AG04449 (cell line): ENCODE measurements around the gene CALML4.

Experiments
- CTCF ChIA-PET: fragments of 350-600 bp; formaldehyde crosslinking; extraction: SDS; loops from one replicate; lab custom pipeline; 2021; ENCODE audit warnings: antibody characterized with exemption; lab: Yijun Ruan, JAX
- POLR2A ChIA-PET: fragments of 400-600, 350-600 bp; formaldehyde crosslinking; extraction: SDS; loops from one replicate; lab custom pipeline; 2020; ENCODE audit warnings: antibody characterized with exemption, inconsistent platforms; lab: Yijun Ruan, JAX
- DNase-seq: peaks from one replicate; pipeline ENCODE4 v3.0.0-alpha.2; 2010; ENCODE audit warnings: low read depth, low spot score
- H3K4me3 ChIP-seq: 2 replicates; pipeline ENCODE4 v1.5.1; 2011; ENCODE audit warnings: low read depth, mild to moderate bottlenecking, control low read depth, low read length
- TF ChIP-seq, protein P1 (sequence below): IDR thresholded peaks from one replicate; pipeline ENCODE4 v1.5.1; 2011; ENCODE audit warnings: mild to moderate bottlenecking, moderate library complexity, low read length, control low read depth, inconsistent platforms; ENCODE audit not compliant: insufficient read depth; ENCODE audit errors: missing control alignments

CALML4 gene

DNA sequence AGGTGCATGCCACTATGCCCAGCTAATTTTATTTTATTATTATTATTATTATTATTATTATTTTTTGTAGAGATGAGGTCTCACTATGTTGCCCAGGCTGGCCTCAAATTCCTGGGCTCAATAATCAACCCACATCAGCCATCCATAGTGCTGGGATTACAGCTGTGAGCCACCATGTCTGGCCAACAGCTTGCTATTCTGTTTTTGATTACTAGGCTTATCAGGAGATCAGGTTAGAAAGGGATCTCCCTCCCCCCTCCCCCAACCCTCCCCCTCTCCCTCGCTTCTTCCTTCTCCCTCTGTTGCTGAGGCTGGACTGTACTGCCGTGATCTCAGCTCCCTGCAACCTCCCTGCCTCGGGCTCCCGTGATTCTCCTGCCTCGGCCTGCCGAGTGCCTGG, 15.8 kb upstream of the CALML4 start:
- POLR2A ChIA-PET: no interaction called here
- H3K4me3 ChIP-seq: no peak overlapping the region
- CTCF ChIA-PET: interaction anchor here (3.1 kb wide), 1 partner anchor 10 kb away, joined by 29 read pairs; no protein-coding TSS in a partner anchor
- TF ChIP-seq, protein P1, sequence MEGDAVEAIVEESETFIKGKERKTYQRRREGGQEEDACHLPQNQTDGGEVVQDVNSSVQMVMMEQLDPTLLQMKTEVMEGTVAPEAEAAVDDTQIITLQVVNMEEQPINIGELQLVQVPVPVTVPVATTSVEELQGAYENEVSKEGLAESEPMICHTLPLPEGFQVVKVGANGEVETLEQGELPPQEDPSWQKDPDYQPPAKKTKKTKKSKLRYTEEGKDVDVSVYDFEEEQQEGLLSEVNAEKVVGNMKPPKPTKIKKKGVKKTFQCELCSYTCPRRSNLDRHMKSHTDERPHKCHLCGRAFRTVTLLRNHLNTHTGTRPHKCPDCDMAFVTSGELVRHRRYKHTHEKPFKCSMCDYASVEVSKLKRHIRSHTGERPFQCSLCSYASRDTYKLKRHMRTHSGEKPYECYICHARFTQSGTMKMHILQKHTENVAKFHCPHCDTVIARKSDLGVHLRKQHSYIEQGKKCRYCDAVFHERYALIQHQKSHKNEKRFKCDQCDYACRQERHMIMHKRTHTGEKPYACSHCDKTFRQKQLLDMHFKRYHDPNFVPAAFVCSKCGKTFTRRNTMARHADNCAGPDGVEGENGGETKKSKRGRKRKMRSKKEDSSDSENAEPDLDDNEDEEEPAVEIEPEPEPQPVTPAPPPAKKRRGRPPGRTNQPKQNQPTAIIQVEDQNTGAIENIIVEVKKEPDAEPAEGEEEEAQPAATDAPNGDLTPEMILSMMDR: no peak
- DNase-seq: no peak

DNA sequence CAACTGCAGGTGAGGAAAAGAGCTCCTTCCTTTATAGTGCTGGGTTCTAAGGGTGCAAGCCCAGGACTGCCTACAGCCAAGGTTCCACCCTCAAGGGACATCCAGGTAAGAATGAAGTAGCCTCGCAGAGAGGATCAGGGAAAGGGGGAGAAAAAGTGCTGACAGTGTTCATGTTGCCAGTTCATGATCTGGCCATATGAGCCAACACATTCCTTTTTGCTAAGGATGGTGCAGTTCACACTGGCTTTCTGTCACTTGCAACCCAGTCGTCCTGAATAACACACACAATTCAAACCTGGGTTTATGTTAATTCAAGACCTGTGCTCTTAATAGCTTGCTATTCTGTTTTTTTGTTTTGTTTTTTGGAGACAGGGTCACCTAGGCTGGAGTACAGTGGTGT, 15.4 kb upstream of the CALML4 start:
- ChIA-PET POLR2A (no interaction called here), CTCF (interaction anchor here (3.1 kb wide), 1 partner anchor 10 kb away, joined by 29 read pairs; no protein-coding TSS in a partner anchor)
- DNase-seq: no peak
- no peak overlapping the region for H3K4me3 ChIP-seq
- TF ChIP-seq, protein P1: no peak

DNA sequence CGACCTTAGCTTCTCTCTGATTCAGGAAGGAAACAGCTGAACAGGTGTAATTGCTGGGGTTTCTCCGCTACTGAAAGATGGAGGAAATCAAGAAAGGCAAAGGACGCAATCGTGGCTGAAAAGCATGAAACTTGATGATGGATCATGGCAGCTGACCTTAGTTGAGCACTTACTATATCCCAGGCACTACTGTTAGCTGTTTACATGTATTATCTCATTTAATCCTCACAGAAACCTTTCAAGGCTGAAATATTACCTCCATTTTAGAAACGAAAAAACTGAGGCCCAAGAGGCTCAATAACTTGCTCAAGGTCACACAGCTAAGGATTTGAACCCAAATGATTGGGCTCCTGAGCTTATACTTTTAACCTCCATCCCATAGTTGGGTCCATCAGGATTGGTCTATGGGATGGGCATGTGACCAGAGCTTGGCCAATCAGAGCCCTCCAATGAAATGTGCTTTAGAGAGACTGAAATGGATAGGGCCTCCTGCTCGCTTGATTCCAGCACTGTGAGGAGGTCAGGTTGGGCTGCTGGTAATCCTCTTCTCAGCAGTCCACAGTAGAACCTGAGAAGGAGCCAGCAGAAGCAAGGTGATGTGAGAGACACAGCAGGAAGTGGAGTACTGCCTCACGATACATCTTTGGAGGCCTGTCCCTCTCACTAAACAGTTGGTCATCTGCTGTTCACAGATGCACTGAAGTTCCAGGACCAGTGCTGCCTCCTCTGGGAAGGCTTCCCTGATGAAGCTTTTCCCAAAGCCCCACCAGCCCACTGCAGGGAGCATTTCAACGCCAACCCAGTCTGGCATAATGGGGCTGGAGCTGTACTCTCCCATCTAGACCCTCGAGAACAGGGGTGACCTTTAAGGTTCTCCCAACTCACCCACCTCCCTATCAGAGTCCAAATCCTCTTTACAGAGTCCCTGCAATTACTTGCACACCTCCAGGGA, 14.0 kb upstream of the CALML4 start:
- POLR2A ChIA-PET: no interaction called here
- TF ChIP-seq, protein P1: no peak
- DNase-seq: no peak
- CTCF ChIA-PET: interaction anchor here (1.5 to 3.1 kb wide), 2 partner anchors 8 to 355 kb away, joined by 6 to 29 read pairs; no protein-coding TSS in a partner anchor
- no peak overlapping the region for H3K4me3 ChIP-seq

- TF ChIP-seq, protein P1: no peak
- ChIA-PET POLR2A (interaction anchor here (0.6 kb wide), 1 partner anchor 491 kb away, joined by 8 read pairs; no protein-coding TSS in a partner anchor), CTCF (interaction anchor here (1.5 to 3.1 kb wide), 2 partner anchors 8 to 354 kb away, joined by 6 to 29 read pairs; no protein-coding TSS in a partner anchor)
- no peak for DNase-seq
- no peak overlapping the region for H3K4me3 ChIP-seq
Observed at GRCh38 chr15:68218331-68218730, 13.2 kb upstream of the CALML4 start.

GRCh38 chr15:68217341-68217740, 12.2 kb upstream of the CALML4 start:
- POLR2A ChIA-PET: no interaction called here

More at GRCh38 chr15:68217341-68217740, 12.2 kb upstream of the CALML4 start:
- CTCF ChIA-PET: no interaction called here
- no peak for DNase-seq
- no peak overlapping the region for H3K4me3 ChIP-seq
- TF ChIP-seq, protein P1: no peak
